ENCODE measurements around the gene NCBP3.
"Not testable (repeated sequence)": the region's sequence is repeated elsewhere in the genome, so short reads cannot be mapped to it uniquely, and the experiment has no call there.

NCBP3 gene

DNA sequence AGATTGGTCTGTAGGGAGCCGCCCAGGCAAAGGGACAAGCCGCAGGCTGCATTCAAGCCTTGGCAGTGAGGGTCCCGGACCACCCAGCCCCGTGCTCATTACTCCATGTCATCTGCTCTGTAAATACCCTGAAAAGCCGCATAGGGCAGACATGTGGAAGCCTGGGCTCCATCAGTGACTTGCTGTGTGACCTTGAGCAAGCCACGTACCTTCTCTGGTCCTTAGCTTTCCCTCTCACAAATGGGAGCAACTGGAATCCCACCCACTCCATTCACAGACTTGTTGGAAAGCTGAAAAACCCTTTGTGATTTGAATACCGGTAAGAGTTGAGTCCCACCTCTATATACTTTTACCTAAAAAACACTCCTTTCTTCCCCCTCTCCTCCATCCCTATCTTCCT lies 34.9 kb upstream of the NCBP3 start:
- no peak for DNase-seq

DNA sequence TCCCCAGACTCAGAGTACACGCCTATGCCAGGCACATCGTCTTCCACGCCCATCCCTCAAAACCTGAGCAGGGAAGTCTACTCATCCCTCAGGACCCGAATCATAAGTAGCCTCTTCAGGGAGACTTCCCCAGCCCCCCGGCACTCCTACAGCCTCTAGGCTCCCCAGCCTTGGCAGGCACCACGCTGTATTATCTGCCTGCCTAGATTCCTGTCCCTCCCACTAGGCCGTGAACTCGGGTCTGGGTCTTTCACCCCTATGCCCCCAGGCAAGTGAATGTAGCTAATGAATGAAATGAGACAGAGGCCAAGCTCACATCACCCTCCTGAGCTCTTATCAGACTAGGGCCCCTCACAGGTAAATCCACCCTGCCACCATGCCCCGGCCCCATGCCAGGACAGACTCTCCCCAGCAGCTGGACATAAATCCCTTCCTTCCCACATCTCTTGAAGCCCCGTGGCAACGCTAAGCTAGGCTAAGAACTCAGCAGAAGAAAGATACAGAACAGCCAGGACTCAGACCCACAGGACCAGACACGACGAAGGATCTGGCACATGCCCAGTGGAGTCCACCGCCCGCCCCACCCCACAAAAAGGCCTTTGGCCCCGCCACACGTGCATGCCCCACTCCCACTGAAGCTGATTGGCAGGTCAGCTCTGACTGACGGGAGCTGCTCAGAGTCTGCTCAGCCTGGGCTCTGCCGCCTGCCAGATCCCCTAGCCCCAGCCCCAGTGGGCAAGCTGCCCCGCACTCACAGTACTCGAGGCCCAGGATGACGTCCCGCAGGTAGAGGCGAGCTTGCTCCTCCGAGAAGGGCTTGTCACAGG lies 33.8 kb upstream of the NCBP3 start:
- no peak for DNase-seq

DNA sequence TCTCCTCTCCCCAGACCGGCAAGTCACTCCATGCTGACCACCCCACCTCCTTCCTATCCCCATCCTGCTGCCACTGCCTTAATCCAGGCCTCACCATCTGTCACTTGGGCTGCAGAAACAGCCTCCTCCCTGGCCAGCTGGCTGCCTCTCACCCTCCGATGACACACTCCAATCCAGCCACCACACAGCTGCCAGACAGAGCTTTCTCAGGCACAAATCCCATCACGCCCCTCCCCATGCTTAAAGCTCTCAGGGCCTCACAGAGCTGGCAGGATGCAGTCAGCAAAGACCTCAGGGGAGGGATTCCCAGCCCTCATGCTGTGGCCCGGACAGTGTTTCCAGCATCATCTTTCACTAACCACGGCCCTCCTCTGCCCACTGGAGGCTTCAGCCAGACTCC lies 33.1 kb upstream of the NCBP3 start:
- no peak for DNase-seq

DNA sequence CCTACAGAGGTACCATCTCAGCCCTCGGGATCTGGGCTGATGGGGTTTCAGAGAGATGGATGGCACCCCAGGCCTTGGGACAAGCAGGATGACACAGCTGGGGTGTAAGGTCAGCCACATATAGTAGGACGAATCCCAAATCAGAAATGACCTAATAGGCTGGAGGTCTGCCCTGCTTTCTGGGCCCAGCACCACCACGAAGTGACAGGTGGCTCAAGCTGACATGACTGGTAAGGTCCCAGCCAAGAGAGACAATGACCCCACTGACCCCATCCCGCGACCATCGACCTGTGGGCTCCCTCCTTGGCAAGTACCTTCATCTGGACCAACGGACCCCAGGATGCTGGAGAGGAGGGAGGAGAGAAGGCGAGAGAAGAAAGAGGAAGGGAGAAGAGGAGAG lies 31.2 kb upstream of the NCBP3 start:
- DNase-seq: no peak

DNA sequence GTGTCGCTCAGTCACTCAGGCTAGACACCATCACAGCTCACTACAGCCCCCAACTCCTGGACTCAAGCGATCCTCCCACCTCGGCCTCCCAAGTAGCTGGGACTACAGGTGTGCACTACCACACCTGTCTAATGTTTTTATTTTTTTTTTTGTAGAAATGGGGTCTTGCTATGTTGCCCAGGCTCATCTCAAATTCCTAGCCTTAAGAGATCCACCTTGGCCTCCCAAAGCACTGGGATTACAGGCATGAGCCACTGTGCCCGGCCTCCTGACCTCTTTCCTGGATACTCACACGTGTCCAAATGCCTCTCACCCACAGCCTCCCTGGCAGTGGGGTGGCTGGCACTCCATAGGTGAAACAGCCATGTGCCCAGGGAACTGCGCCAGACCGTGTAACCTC lies 29.3 kb upstream of the NCBP3 start:
- no peak for DNase-seq

DNA sequence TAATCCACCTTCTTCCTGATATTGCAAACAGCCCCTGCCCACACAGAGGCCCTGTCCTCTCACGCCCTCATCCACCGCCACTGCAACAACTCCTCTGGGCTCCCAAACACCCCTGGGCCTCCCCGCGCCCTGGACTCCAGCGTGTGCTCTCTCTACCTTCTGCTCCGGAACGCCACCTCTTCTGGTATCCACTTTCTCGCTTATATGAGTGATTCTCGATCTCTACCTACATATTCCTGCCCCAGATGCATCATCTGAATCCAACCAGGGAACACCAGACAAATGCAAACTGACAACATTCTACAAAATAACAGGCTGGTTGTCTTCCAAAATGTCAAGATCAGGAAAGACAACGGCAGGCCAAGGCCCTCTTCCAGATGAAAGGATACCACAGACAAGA lies 27.8 kb upstream of the NCBP3 start:
- DNase-seq: no peak

DNA sequence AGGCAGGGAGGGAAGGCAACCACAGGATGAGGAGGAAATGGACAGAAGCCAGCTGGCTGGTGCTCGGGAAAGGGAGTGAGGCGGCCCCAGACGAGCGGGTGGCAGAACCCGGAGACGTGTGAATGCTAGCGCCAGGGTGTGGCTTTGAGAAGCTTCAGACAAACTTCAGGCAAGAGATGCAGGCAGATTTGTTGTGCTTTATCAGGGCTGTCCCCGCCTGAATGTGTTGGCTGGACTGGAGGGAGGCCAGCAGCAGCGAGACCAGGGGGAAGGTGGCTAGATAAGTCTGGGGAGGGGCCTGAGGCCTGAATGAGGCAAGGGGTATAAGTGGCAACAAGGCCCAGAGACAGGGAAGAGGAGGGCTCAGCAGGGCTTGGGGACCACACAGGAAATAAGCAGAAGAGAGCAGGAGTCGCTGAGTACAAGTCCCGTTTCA lies 24.8 kb upstream of the NCBP3 start:
- DNase-seq: no peak

DNA sequence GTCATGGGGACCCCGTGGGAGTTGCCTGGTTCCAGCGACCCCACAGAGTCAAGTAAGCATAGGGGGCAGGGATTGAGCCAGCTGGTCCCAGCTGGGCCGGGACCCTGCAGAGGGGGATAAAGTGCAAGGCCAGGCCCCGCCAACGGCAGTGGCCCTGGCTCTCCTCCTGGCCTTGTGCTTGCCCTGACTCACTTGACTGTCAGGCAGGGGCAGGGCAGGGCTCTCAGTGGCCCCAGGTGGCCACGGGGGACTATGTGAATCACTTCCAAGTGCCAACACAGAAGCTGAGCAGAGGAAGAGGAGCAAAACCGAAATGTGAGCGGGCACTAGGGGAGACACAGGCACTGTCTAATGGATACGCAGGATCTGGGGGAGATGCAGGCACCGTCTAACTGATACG lies 21.6 kb upstream of the NCBP3 start:
- no peak for DNase-seq

DNA sequence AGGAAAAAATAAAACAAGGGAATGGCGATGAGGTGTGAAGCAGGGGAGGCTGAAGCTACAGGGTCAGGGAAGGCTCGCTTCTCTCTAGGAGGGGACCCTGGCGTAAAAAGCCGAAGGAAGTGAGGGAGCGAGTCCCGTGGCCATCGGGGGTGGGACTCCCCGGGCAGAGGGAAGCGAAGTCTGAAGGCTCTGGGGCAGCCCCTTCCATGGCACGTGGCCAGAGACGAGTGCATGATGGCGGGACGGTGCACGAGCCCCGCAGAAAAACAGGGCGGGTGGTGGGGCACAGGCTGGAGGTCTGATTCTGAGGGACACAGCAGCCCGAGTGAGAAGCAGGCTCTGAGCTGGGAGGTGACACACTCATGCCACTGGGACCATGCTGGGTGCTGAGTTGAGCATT lies 21.1 kb upstream of the NCBP3 start:
- no peak for DNase-seq

DNA sequence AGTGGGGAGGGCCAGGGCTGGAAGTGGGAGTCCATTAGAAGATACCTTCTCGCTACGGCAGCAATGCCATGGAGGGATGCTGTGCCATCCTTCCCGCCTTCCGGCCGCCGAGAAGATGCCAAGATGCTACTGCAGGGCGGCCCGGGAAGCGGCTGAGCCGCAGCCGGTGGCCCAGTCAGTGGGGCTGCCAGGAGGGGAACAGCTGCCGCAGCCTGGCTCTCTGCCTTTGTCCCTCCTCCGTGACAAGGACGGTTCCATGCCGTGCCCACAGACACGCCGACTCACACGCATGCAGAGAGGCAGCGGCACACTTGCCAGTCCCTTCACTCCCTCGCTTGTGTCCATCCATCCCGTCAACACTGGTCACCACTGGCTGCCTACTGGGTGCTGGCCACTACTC lies 20.2 kb upstream of the NCBP3 start:
- no peak for DNase-seq

DNA sequence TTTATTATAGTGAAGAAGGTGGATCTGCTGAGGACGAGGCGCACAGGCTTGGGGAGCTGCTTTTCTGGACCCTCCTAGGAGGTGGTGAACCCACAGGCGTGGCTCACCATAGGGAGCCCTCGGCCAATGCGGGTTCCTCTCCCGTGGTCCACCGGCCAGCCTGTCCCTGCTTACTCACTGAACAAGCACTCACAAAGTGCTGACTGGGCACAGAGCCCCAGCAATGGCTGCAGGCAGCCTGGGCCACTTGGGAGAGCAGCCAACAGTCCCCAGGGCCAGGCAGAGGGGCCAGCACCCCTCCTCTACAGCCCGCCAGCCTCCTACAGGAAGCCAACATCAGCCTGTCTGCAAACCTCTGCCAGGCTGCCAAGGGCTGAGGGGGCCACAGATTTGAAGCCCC lies 19.1 kb upstream of the NCBP3 start:
- no peak for DNase-seq

DNA sequence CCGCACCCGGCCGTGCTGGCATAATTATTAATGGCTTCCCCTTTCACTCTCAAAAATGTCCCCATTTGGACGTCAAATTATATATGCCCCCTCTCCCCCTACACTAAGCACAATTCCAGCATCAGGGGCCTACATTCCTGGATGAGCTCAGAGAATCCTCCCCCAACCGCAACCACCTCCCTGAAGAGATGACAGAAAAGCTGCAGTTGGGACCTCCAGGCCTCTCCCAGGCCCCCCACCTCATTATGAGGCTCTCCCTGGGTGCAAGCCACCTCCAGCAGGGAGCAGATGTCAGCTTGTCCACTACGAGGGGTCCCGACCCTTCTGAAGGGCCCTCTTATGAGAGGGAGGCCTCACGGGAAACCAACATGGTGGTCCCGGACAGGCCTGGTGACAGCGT lies 18.5 kb upstream of the NCBP3 start:
- DNase-seq: no peak

DNA sequence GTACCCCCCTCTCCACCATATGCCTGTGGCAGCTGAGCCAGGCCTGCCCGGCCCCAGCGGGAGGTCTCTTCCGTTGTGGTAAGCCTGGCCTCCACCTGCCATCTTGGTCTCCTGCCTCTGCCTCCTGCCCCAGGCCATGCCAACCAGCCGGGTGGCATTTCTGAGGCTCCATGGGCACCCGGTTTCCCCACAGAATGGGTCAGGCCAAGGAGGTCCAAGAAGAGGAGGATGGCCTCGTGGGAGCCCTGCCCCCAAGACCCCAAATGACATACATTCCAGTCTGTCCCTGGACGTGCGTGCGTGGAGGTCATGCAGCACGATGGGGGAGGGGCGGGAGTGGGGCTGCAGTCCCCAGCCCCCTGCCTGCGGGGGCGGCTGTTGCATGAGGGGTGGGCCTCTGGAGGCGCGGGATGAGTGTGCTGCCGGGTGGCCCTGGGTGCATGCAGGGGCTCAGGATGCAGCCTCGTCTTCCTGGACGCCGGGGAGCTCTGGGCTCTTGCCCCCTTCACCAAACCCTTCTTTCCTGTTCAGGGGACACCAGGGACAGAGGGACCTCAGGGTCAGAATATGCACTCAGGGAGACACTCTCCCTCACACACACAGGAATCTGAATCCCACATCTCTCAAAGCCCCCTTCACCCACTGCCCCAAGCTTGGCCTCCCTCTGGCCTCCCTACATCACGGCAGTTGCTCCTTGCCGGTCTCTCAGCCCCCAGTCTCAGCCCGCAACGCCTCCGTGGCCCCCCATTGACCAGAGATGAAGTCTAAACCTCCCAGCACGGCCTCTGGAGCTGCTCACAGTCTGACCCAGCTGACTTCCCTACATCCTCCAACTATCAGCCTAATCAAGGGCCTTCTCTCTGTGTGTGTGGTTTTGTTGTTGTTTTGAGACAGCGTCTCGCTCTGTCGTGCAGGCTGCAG lies 16.0 kb upstream of the NCBP3 start:
- DNase-seq: no peak

DNA sequence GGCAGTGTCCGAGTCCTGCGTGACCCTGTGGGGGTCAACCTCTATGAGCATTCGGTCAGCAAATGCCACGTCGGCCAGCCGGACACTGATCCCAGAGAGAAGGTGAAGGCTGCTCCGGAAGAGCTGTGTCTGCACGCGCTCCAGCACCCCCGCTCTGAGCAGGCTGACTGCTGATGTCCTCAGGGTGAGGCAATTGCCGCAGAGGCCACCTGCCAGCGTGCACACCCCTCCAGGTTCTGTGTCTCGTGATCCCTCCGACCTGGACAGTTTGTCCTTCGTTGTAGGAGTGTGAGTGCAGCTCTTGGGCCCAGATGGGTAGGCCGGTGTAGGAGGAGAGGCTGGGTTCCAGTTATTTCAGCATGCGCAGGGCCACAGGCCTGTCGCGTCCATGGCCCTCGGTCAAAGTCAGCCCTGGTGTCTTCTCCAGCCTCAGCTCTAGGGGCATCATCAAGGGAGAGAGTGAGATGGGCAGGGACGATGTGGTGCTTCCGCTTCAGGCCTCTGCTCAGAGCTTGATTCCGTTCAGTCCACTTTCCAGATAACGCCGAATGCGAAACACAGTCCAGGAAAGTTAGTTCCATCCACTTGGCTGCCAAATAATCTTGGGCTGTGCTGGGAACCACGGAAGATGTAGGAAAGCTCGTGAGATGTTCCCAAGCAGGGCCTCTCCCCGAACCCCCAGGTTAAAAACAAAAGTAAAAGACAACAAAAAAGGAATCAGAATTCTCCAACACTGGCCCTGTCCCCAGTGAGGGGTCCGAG lies 15.1 kb upstream of the NCBP3 start:
- DNase-seq: no peak

DNA sequence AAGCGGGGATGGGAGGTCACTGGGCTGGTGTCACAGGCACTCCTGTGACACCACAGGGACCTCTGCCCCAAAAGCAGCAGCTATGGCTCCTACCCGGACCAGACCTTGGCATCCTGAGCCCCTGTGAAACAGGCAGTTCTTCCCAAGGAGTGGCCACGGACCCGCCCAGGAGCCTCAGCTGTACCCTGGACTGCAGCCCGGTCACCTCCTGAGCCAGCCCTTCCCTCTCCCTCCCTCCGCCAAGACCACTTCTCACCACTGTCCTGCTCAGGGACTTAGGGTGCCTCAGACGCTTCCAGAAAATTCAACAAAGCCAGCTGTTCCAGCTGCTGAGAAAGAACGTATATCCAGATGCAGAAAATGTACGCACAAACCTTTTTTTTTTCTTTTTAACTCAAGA lies 13.9 kb upstream of the NCBP3 start:
- DNase-seq: no peak

DNA sequence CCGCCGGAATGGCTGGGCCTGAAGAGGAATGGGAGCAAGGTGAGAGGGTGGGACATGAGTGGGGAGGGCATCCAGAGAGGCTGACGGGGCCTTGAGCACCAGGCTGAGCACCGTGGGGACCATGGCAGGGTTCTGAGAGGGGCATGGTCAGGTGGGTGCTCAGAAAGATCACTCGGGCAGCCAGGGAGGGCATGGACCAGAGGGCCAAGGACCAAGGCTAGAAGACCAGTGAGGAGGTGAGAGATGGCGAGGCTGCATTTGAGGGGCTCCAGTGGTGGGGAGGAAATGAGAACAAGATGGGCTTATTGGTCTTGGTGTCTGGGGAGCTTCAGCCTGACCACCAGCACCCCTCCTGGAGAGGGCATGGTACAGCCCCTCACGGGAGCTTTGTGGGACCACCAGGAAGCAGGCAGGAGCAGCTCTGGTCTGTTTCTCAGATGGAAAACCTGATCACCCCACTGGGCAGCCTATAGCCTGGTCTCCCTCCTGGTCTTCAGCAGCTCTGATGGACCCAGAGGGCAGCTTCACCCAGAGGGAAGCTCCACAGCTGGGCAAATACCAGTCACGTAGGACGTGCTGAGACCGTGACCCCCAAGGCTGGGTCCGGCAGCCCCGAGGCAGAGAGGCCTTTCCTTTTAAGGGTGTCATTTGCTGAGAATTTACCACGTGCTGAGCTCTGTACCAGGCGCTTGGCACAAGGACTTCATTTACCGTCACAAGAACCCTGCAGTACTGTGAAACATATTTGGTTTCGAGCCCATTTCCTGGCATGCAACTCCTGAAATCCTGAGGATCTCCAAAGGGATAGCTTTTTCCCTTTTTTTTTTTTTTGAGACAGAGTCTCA lies 11.4 kb upstream of the NCBP3 start:
- no peak for DNase-seq

DNA sequence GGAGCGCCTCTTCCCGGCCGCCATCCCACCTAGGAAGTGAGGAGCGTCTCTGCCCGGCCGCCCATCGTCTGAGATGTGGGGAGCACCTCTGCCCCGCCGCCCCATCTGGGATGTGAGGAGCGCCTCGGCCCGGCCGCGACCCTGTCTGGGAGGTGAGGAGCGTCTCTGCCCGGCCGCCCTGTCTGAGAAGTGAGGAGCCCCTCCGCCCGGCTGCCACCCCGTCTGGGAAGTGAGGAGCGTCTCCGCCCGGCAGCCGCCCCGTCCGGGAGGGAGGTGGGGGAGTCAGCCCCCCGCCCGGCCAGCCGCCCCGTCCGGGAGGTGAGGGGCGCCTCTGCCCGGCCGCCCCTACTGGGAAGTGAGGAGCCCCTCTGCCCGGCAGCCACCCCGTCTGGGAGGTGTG lies 8.2 kb upstream of the NCBP3 start:
- not testable (repeated sequence) for DNase-seq

DNA sequence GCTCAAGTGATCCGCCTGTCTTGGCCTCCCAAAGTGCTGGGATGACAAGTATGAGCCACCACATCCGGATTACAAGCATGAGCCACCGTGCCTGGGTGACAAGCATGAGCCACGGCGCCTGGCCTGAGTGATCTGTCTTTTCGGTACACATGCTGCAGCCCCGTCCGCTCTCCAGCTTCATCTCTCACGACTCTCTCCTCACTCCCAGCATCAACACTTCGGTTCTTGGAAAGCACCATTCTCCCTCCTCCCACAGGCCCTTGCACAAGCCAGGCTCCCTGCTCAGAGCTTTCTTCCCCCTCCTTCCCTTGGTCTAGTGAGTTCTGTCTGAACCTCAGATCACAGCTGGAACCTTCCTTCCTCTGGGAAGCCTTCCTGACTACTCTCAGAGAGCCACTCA lies 6.5 kb upstream of the NCBP3 start:
- DNase-seq: no peak

DNA sequence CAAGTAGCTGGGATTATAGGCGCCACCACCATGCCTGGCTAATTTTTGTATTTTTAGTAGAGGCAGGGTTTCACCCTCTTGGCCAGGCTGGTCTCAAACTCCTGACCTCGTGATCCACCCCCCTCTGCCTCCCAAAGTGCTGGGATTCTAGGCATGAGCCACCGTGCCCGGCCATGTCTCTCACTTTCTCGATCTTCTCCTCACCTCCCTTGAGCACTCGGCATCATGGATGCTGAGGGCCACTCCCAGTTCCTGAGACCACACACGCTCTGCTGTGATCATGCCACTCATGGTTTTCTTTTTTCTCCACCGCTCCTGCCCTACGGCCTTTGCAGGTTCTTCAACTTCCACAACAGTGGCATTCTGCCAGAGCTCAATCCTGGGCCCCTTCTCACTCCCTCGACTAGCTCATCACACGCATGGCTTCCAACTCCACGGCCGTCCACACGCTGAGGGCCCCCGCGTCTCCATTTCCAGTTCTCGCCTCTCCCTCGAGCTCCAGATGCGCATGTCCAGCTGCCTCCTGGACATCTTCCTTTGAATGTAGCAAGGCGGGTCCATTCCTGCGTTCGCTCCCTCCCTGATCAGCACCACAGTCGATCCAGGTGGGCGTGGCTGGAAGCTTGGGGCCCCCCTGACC lies 5.5 kb upstream of the NCBP3 start:
- DNase-seq: no peak

DNA sequence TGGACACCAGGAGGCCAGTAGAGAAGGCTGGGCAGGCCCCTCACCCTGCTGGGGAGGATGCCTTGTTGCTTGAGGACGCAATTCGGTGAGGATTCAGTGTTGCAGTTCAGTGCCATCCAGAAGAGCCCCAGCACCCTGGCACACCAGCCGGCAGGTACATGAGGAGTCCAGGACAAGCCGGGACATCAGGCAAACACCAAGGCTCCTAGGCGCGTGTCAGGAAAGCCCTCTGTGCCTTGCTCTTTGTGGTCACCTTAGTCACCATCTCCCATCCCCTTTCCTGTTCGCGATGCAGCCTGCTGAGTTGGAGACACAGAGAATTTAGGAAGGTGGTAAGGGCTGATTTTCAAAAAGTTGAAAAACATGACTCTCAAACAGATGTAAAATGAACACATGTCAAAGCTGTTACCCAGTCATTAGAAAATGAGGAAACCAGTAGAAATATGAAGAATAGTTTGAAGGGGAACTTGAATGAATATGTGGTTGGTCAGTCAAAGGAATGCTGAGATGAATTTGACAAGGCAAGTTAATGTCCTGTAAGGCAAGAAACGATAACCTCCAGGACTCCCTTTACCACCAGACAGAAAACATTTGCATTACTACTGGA lies 2.3 kb upstream of the NCBP3 start:
- DNase-seq: no peak

DNA sequence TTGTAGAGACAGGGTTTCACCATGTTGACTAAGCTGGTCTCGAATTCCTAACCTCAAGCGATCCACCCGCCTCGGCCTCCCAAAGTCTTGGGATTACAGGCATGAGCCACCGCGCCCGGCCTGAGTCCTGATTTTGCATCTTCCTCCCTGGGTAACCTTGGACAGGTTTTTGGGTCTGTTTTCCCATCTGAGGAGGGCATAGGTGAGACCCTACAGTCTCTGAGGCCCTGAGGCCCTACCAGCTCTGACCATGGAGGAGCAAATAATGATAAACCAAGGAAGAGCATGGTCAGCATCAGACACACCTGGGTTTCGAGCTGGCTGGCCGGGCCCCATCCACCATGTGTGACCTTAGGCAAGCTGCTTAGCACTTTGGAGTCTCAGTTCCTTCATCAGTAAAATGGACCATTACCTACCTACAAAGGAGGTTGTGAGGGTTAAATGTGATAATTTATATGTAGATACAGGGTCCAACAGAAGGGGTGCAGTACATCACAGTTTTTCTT lies 1.2 kb upstream of the NCBP3 start:
- DNase-seq: no peak
